Ascending aorta (tissue), 2 donors: ENCODE measurements around the gene GBP2. TPM values are rescaled to one million over a fixed set of nuclear protein-coding genes. Genes with fewer than 3 reads are reported as not detected.
"Not testable (repeated sequence)": the region's sequence is repeated elsewhere in the genome, so short reads cannot be mapped to it uniquely, and the experiment has no call there.

Experiments
- DNase-seq, 2 donors: peaks; one replicate each; pipeline ENCODE4 v3.0.0-alpha.2; 2019; ENCODE audit warnings: low spot score in 2 of 2
- H3K27ac ChIP-seq, 2 donors: fragments of 200-600 bp; sonication (generic); one replicate each; pipeline ENCODE4 v1.5.1; 2016 to 2017; ENCODE audit warnings: mild to moderate bottlenecking in 1 of 2
- H3K27me3 ChIP-seq: fragments of 200-600 bp; sonication (generic); one replicate; pipeline ENCODE4 v1.5.1; 2017
- H3K36me3 ChIP-seq, 2 donors: fragments of 200-600 bp; sonication (generic); one replicate each; pipeline ENCODE4 v1.5.1; 2016
- H3K4me1 ChIP-seq, 2 donors: fragments of 200-600 bp; sonication (generic); one replicate each; pipeline ENCODE4 v1.5.1; 2016 to 2017; ENCODE audit warnings: mild to moderate bottlenecking in 1 of 2
- H3K4me3 ChIP-seq, 2 donors: fragments of 200-600 bp; sonication (generic); one replicate each; pipeline ENCODE4 v1.5.1; 2016 to 2017; ENCODE audit warnings: mild to moderate bottlenecking in 1 of 2
- H3K9me3 ChIP-seq, 2 donors: fragments of 200-600 bp; sonication (generic); one replicate each; pipeline ENCODE4 v1.5.1; 2016
- intact Hi-C: fragments of 100-400 bp; cut with DNase I; formaldehyde crosslinking; loops from one replicate; pipeline ENCODE4 v1.15.1; 2023
- total RNA-seq: library from RNA; depleted of rRNA; stranded (reverse); fragments of >200 nt; gene quantifications from one replicate; pipeline ENCODE4 v1.1.0, GENCODE V29; 2016
- TF ChIP-seq, protein P1 (sequence below), 3 experiments: fragments of 200-600 bp in 2 of 3; fragments of 450-650 bp in 1 of 3; sonication (generic) in 2 of 3; IDR thresholded peaks; one replicate each; pipeline ENCODE4 v1.5.1; 2016 to 2019; ENCODE audit warnings: antibody characterized with exemption in 3 of 3, mild to moderate bottlenecking in 1 of 3, moderate library complexity in 1 of 3

The GBP2 gene
- total RNA-seq, 1 donor from 2014 or later: 72.9 TPM

- H3K4me3 ChIP-seq: no peak overlapping the region
- no peaks in the 10 kb centered on the region for H3K9me3 ChIP-seq
- no peaks in the 10 kb centered on the region for H3K36me3 ChIP-seq
- H3K27ac ChIP-seq: no peak overlapping the region
- TF ChIP-seq, protein P1, sequence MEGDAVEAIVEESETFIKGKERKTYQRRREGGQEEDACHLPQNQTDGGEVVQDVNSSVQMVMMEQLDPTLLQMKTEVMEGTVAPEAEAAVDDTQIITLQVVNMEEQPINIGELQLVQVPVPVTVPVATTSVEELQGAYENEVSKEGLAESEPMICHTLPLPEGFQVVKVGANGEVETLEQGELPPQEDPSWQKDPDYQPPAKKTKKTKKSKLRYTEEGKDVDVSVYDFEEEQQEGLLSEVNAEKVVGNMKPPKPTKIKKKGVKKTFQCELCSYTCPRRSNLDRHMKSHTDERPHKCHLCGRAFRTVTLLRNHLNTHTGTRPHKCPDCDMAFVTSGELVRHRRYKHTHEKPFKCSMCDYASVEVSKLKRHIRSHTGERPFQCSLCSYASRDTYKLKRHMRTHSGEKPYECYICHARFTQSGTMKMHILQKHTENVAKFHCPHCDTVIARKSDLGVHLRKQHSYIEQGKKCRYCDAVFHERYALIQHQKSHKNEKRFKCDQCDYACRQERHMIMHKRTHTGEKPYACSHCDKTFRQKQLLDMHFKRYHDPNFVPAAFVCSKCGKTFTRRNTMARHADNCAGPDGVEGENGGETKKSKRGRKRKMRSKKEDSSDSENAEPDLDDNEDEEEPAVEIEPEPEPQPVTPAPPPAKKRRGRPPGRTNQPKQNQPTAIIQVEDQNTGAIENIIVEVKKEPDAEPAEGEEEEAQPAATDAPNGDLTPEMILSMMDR (IDR thresholded peaks at IDR 0.05): no peak
- no peak for DNase-seq
- H3K4me1 ChIP-seq: no peaks in the 10 kb centered on the region
- intact Hi-C loops: no loop called here
- no peaks in the 10 kb centered on the region for H3K27me3 ChIP-seq
Measured at GRCh38 chr1:89088572-89088971, 37.3 kb downstream of the GBP2 start.

- Histone ChIP-seq H3K27me3 (no peaks in the 10 kb centered on the region), H3K4me1 (no peaks in the 10 kb centered on the region), H3K9me3 (no peaks in the 10 kb centered on the region), H3K36me3 (no peaks in the 10 kb centered on the region), H3K4me3 (no peak overlapping the region), H3K27ac (no peak overlapping the region)
- no peak for DNase-seq
- intact Hi-C loops: loop anchor here (2.0 kb wide), 1 partner anchor 272 kb away; no protein-coding TSS in a partner anchor
- TF ChIP-seq, protein P1 (IDR thresholded peaks at IDR 0.05): no peak
Measured at GRCh38 chr1:89087241-89087640, 38.7 kb downstream of the GBP2 start.

GRCh38 chr1:89085781-89086180, 40.1 kb downstream of the GBP2 start:
- intact Hi-C loops: loop anchor here (2.0 kb wide), 1 partner anchor 273 kb away; no protein-coding TSS in a partner anchor

DNA sequence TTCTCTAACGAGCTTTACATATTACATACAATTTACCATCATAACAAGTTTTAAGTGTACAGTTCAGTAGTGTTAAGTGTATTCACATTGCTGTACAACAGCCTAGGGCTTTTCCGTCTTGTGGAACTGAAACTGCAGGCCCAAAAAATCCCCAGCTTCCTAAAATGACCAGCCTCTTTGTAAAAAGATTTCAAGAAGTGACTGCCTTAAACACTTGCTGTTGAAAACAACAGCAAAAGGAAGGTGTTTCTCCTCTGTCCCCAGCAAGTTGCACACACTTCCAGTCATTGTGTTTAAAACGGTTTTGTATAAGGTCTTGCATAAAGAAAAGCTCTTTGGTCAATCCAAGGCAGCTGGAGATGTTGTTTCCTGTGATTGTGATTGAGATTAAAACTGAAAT, 44.9 kb downstream of the GBP2 start:
- peaks cover 0 to 3% of the 10 kb centered on the region in 2 donors for H3K9me3 ChIP-seq
- no peaks in the 10 kb centered on the region for H3K27me3 ChIP-seq
- TF ChIP-seq, protein P1 (IDR thresholded peaks at IDR 0.05): no peak
- H3K27ac ChIP-seq: no peak overlapping the region
- no peaks in the 10 kb centered on the region for H3K36me3 ChIP-seq
- no peaks in the 10 kb centered on the region for H3K4me1 ChIP-seq
- no peak overlapping the region for H3K4me3 ChIP-seq
- intact Hi-C loops: no loop called here
- no peak for DNase-seq

More at GRCh38 chr1:89085781-89086180, 40.1 kb downstream of the GBP2 start:
- Histone ChIP-seq H3K27me3 (no peaks in the 10 kb centered on the region), H3K36me3 (no peaks in the 10 kb centered on the region), H3K4me1 (no peaks in the 10 kb centered on the region), H3K4me3 (no peak overlapping the region), H3K9me3 (no peaks in the 10 kb centered on the region), H3K27ac (no peak overlapping the region)
- TF ChIP-seq, protein P1 (IDR thresholded peaks at IDR 0.05): peak; percentile 6 to 70 (median 23)
- DNase-seq: no peak

DNA sequence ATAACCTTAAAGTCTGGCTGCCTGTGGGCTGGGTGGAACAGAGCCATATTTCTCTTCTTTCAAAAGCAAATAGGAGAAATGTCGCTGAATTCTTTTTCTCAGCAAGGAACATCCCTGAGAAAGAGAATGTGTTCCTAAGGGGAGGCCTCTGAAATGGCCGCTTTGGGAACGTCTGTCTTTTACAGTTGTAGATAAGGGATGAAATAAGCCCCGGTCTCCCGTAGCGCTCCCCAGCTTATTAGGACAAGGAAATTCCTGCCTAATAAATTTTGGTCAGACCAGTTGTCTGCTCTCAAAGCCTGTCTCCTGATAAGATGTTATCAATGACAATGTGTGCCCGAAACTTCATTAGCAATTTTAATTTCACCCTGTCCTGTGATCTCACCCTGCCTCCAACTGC, 45.8 kb downstream of the GBP2 start:
- H3K27me3 ChIP-seq, H3K4me3 ChIP-seq, intact Hi-C loops, H3K4me1 ChIP-seq, H3K9me3 ChIP-seq, DNase-seq, H3K27ac ChIP-seq, H3K36me3 ChIP-seq: not testable (repeated sequence)

DNA sequence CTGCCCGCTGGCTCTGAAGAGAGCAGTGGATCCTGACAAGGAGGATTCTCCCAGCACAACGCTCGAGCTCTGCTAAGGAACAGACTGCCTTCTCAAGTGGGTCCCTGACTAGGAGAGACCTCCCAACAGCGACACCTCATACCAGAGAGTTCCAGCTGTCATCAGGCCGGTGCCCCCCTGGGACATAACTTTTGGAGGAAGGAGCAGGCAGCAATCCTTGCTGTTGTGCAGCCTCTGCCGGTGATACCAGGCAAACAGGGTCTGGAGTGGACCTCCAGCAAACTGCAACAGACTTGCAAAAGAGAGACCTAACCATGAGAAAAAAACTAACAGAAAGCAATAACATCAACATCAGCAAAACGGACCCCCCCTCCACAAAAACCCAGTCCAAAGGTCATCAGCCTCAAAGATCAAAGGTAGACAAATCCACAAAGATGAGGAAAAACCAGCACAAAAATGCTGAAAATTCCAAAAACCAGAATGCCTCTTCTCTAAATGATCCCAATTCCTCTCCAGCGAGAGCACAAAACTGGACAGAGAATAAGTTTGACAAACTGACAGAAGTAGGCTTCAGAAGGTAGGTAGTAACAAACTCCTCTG, 53.3 kb downstream of the GBP2 start:
- H3K27ac ChIP-seq, H3K9me3 ChIP-seq, H3K27me3 ChIP-seq, H3K36me3 ChIP-seq, H3K4me3 ChIP-seq, H3K4me1 ChIP-seq, intact Hi-C loops, DNase-seq: not testable (repeated sequence)

- H3K9me3 ChIP-seq: peaks cover 0 to 3% of the 10 kb centered on the region in 2 donors
- intact Hi-C loops: no loop called here
- no peak overlapping the region for H3K27ac ChIP-seq
- H3K4me3 ChIP-seq: peak overlapping the region in 1 of 2 donors; percentile 53
- DNase-seq: no peak
- peaks cover 0 to 5% of the 10 kb centered on the region in 2 donors for H3K4me1 ChIP-seq
- H3K36me3 ChIP-seq: no peaks in the 10 kb centered on the region
- TF ChIP-seq, protein P1 (IDR thresholded peaks at IDR 0.05): no peak
- no peaks in the 10 kb centered on the region for H3K27me3 ChIP-seq
Measured at GRCh38 chr1:89070509-89070908, 55.4 kb downstream of the GBP2 start.
